ENCODE data around the gene AUNIP.

AUNIP gene

GRCh38 chr1:25816112-25816718, 43.0 kb downstream of the AUNIP start:
- no peak overlapping the region for H3K4me2 ChIP-seq (ENCODE audit: insufficient read depth, low read length)
- no peak overlapping the region for H3K9ac ChIP-seq (ENCODE audit: low read depth, low read length)
- ATAC-seq (ENCODE audit: insufficient read depth, low read depth) (no peak), DNase-seq (no peak)
- H3K4me3 ChIP-seq (ENCODE audit: low read depth in 1 of 2, low read length in 2 of 2): no peak overlapping the region
- no peak for TF ChIP-seq CTCF (IDR thresholded peaks at IDR 0.05; ENCODE audit: borderline replicate concordance, extremely low read depth, low read length, poor library complexity, severe bottlenecking)
- no peak for TF ChIP-seq EZH2 (IDR thresholded peaks at IDR 0.05; ENCODE audit: borderline replicate concordance, low read depth, low read length, severe bottlenecking)
- no peak overlapping the region for H3K27ac ChIP-seq (ENCODE audit: low read length)
- H3K4me1 ChIP-seq (ENCODE audit: insufficient read depth, low read length): peaks cover 19% of the 10 kb centered on the region
- H3K79me2 ChIP-seq (ENCODE audit: insufficient read depth, low read length): peaks cover 14% of the 10 kb centered on the region
- H2AFZ ChIP-seq (ENCODE audit: low read depth, low read length): no peak overlapping the region
- H3K27me3 ChIP-seq (ENCODE audit: insufficient read depth, low read length, poor library complexity): no peaks in the 10 kb centered on the region
- H4K20me1 ChIP-seq (ENCODE audit: insufficient read depth, low read length): peaks cover 5% of the 10 kb centered on the region; the same call in 1 of the 2 replicates
- H3K36me3 ChIP-seq (ENCODE audit: insufficient read depth, low read length): no peaks in the 10 kb centered on the region; the same call in 1 of the 2 replicates
- H3K9me3 ChIP-seq (ENCODE audit: insufficient read depth, low read length, severe bottlenecking): no peaks in the 10 kb centered on the region

GRCh38 chr1:25815208-25816111, 43.8 kb downstream of the AUNIP start:
- TF ChIP-seq CTCF (IDR thresholded peaks at IDR 0.05; ENCODE audit: borderline replicate concordance, extremely low read depth, low read length, poor library complexity, severe bottlenecking) (no peak), EZH2 (IDR thresholded peaks at IDR 0.05; ENCODE audit: borderline replicate concordance, low read depth, low read length, severe bottlenecking) (no peak)
- peaks cover 7% of the 10 kb centered on the region for H3K79me2 ChIP-seq (ENCODE audit: insufficient read depth, low read length)
- peaks cover 3% of the 10 kb centered on the region; the same call in 1 of the 2 replicates for H4K20me1 ChIP-seq (ENCODE audit: insufficient read depth, low read length)
- H3K36me3 ChIP-seq (ENCODE audit: insufficient read depth, low read length): no peaks in the 10 kb centered on the region; the same call in 1 of the 2 replicates
- H3K27me3 ChIP-seq (ENCODE audit: insufficient read depth, low read length, poor library complexity): no peaks in the 10 kb centered on the region
- H3K27ac ChIP-seq (ENCODE audit: low read length): no peak overlapping the region
- peaks cover 15% of the 10 kb centered on the region for H3K4me1 ChIP-seq (ENCODE audit: insufficient read depth, low read length)
- no peak overlapping the region for H3K4me3 ChIP-seq (ENCODE audit: low read depth in 1 of 2, low read length in 2 of 2)
- H3K9me3 ChIP-seq (ENCODE audit: insufficient read depth, low read length, severe bottlenecking): no peaks in the 10 kb centered on the region
- ATAC-seq (ENCODE audit: insufficient read depth, low read depth) (no peak), DNase-seq (no peak)
- no peak overlapping the region for H2AFZ ChIP-seq (ENCODE audit: low read depth, low read length)
- H3K4me2 ChIP-seq (ENCODE audit: insufficient read depth, low read length): no peak overlapping the region
- no peak overlapping the region for H3K9ac ChIP-seq (ENCODE audit: low read depth, low read length)

- TF ChIP-seq EZH2 (IDR thresholded peaks at IDR 0.05; ENCODE audit: borderline replicate concordance, low read depth, low read length, severe bottlenecking) (no peak), CTCF (IDR thresholded peaks at IDR 0.05; ENCODE audit: borderline replicate concordance, extremely low read depth, low read length, poor library complexity, severe bottlenecking) (no peak)
- Histone ChIP-seq H3K36me3 (ENCODE audit: insufficient read depth, low read length) (no peaks in the 10 kb centered on the region), H2AFZ (ENCODE audit: low read depth, low read length) (no peak overlapping the region), H4K20me1 (ENCODE audit: insufficient read depth, low read length) (peaks cover 6% of the 10 kb centered on the region), H3K79me2 (ENCODE audit: insufficient read depth, low read length) (no peaks in the 10 kb centered on the region), H3K4me1 (ENCODE audit: insufficient read depth, low read length) (peaks cover 15% of the 10 kb centered on the region), H3K9ac (ENCODE audit: low read depth, low read length) (no peak overlapping the region), H3K9me3 (ENCODE audit: insufficient read depth, low read length, severe bottlenecking) (no peaks in the 10 kb centered on the region), H3K27ac (ENCODE audit: low read length) (no peak overlapping the region), H3K4me2 (ENCODE audit: insufficient read depth, low read length) (no peak overlapping the region), H3K27me3 (ENCODE audit: insufficient read depth, low read length, poor library complexity) (no peaks in the 10 kb centered on the region), H3K4me3 (ENCODE audit: low read depth in 1 of 2, low read length in 2 of 2) (no peak overlapping the region)
- ATAC-seq (ENCODE audit: insufficient read depth, low read depth) (no peak), DNase-seq (no peak)
These were observed 44.6 kb downstream of the AUNIP start for GRCh38 chr1:25814549-25815087.
